Measurements from ENCODE around the gene PLEKHM3. TPM values are rescaled to one million over a fixed set of nuclear protein-coding genes. Genes with fewer than 3 reads are reported as not detected.

The PLEKHM3 gene
- total and polyA plus RNA-seq, 2 experiments from 2014 or later: 4.9 to 6.6 TPM

DNA sequence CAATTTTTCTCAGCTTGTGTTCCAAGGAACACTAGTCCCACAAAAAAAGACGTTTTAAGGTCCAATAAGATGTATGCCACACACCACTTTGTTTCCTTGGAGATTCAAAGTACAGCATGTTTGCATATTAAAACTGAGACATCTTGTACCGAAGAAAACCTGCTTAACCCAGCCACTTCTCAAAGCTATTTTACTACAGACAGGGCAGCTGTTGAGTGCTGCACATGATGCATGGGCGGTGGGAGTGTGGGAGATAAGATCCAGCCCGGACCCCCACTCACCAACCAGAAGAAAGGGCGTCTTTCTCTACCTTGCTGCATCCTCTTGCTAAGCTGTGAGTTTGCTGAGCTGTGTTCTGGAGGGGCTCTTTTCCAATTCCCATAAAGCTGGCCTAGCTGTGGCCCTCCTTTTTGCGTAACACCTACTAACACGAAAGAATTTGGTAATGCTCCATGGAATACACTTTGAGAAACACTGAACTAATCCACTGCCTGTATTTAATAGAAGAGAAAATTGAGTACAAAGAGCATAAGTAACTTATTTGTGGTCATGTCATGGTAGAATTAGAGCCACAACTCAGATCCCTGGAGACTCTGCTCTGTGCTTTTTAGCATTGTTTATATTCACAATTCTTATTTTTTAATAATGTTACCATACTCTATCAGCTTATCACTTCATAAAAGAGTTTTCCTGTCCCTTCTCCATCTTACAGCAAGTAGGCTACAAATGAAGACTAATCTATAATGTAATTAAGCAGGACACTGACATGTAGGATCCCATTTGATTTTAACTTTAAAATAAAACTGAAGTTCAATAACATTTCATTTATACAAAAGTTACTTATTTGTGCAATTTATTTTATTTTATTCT is 90.0 kb downstream of the PLEKHM3 start:
- no peaks in the 10 kb centered on the region for H3K9me3 ChIP-seq (ENCODE audit: low read depth)
- TF ChIP-seq EZH2phosphoT487 (IDR thresholded peaks at IDR 0.05; ENCODE audit: insufficient read depth, low read depth): no peak
- TF ChIP-seq EZH2 (IDR thresholded peaks at IDR 0.05; ENCODE audit: insufficient read depth, poor library complexity, severe bottlenecking): no peak
- no peaks in the 10 kb centered on the region for H3K36me3 ChIP-seq (ENCODE audit: low read depth)
- H3K79me2 ChIP-seq (ENCODE audit: insufficient read depth): no peaks in the 10 kb centered on the region
- H2AFZ ChIP-seq: no peak overlapping the region
- no peak overlapping the region for H3K9ac ChIP-seq
- H3K27me3 ChIP-seq (replicated peaks; ENCODE audit: insufficient read depth): no peaks in the 10 kb centered on the region
- H3K4me2 ChIP-seq (ENCODE audit: unreplicated experiment): no peak overlapping the region
- no peak overlapping the region for H3K27ac ChIP-seq
- no peaks in the 10 kb centered on the region for H3F3A ChIP-seq (ENCODE audit: insufficient read depth)
- in situ Hi-C loops (cut with MboI): no loop called here
- H3K4me3 ChIP-seq: no peak overlapping the region
- H3K4me1 ChIP-seq (ENCODE audit: insufficient read depth): no peaks in the 10 kb centered on the region
- no peak for DNase-seq
- no peaks in the 10 kb centered on the region for H3K9me2 ChIP-seq (ENCODE audit: insufficient read depth)
- no peaks in the 10 kb centered on the region for H4K20me1 ChIP-seq (ENCODE audit: insufficient read depth)
- WGBS, 2 experiments (ENCODE audit: low coverage in 1 of 2, low lambda C conversion rate in 2 of 2, missing lambda C conversion rate in 2 of 2): 67 to 73% methylated on average over 7 of the region's 7 CpGs

DNA sequence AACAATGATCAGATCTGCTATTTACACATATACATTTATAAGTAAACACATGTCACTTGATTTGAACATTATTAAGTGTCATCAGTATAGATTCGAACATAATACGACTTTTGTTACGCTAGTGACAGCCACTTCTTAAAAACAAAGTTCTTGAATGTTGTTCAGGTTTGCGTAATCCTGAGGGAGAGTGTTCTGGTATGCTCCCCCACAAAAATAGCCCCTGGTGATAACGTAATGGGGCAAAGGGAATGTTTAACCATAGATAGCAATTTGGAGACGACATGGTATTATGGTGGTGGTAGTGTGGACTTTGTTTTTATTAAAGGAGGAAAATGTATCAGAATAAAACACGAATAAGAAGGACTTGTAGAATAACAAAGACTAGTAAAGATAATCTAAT is 90.6 kb downstream of the PLEKHM3 start:
- no peaks in the 10 kb centered on the region for H4K20me1 ChIP-seq (ENCODE audit: insufficient read depth)
- no peaks in the 10 kb centered on the region for H3K4me1 ChIP-seq (ENCODE audit: insufficient read depth)
- H3K36me3 ChIP-seq (ENCODE audit: low read depth): no peaks in the 10 kb centered on the region
- no peaks in the 10 kb centered on the region for H3K79me2 ChIP-seq (ENCODE audit: insufficient read depth)
- no peak overlapping the region for H3K9ac ChIP-seq
- no peak overlapping the region for H3K4me3 ChIP-seq
- no peaks in the 10 kb centered on the region for H3K9me2 ChIP-seq (ENCODE audit: insufficient read depth)
- 83 to 85% methylated on average over 7 of the region's 7 CpGs for WGBS, 2 experiments (ENCODE audit: low coverage in 1 of 2, low lambda C conversion rate in 2 of 2, missing lambda C conversion rate in 2 of 2)
- H2AFZ ChIP-seq: no peak overlapping the region
- in situ Hi-C loops (cut with MboI): no loop called here
- DNase-seq: no peak
- H3K9me3 ChIP-seq (ENCODE audit: low read depth): no peaks in the 10 kb centered on the region
- H3K4me2 ChIP-seq (ENCODE audit: unreplicated experiment): no peak overlapping the region
- H3K27me3 ChIP-seq (replicated peaks; ENCODE audit: insufficient read depth): no peaks in the 10 kb centered on the region
- H3K27ac ChIP-seq: no peak overlapping the region
- TF ChIP-seq EZH2phosphoT487 (IDR thresholded peaks at IDR 0.05; ENCODE audit: insufficient read depth, low read depth): no peak
- no peak for TF ChIP-seq EZH2 (IDR thresholded peaks at IDR 0.05; ENCODE audit: insufficient read depth, poor library complexity, severe bottlenecking)
- H3F3A ChIP-seq (ENCODE audit: insufficient read depth): no peaks in the 10 kb centered on the region

DNA sequence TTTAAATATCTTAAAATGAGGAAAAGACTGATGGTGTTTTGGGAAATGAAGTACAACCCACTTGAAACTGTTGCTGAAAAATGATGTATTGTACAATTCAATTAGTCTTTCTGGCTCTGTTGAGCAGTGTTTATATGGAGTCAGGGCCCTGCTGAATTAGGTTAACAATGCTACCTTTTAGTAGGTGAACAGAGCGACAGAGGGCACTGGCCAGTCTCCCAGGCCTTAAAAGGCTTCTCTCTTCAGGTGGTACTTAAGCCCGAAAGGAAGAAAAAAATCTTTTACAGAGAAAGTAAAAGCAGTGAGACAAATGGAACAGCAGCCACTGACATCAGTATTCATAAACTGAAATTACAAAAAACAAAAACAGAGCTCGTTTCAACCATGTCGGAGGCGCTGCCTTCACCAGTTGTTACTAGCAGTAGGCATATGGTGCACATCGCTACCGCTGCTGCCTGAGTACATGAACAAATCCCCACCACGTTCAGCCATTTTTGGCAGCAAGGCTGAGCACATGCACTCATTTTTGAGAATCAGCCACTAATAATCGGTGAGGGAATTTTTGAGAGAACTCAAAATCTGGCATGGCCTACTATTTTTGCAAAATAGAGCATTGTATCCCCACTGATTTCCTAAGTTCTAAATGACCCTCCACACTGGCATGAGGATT is 91.8 kb downstream of the PLEKHM3 start:
- H3F3A ChIP-seq (ENCODE audit: insufficient read depth): no peaks in the 10 kb centered on the region
- WGBS, 2 experiments (ENCODE audit: low coverage in 1 of 2, low lambda C conversion rate in 2 of 2, missing lambda C conversion rate in 2 of 2): 78 to 81% methylated on average over 9 of the region's 9 CpGs

GRCh38 chr2:207932106-207932505 is 93.2 kb downstream of the PLEKHM3 start:
- H3K79me2 ChIP-seq (ENCODE audit: insufficient read depth): no peaks in the 10 kb centered on the region
- no peak overlapping the region for H2AFZ ChIP-seq
- WGBS, 2 experiments (ENCODE audit: low coverage in 1 of 2, low lambda C conversion rate in 2 of 2, missing lambda C conversion rate in 2 of 2): 86 to 92% methylated on average over 1 of the region's 1 CpG
- H3K9me3 ChIP-seq (ENCODE audit: low read depth): no peaks in the 10 kb centered on the region
- H3K27me3 ChIP-seq (replicated peaks; ENCODE audit: insufficient read depth): no peaks in the 10 kb centered on the region
- no peaks in the 10 kb centered on the region for H3K9me2 ChIP-seq (ENCODE audit: insufficient read depth)
- TF ChIP-seq EZH2phosphoT487 (IDR thresholded peaks at IDR 0.05; ENCODE audit: insufficient read depth, low read depth): no peak
- TF ChIP-seq EZH2 (IDR thresholded peaks at IDR 0.05; ENCODE audit: insufficient read depth, poor library complexity, severe bottlenecking): no peak
- H3K4me2 ChIP-seq (ENCODE audit: unreplicated experiment): no peak overlapping the region
- H3K27ac ChIP-seq: no peak overlapping the region
- H3K9ac ChIP-seq: no peak overlapping the region
- no peaks in the 10 kb centered on the region for H4K20me1 ChIP-seq (ENCODE audit: insufficient read depth)
- no peaks in the 10 kb centered on the region for H3K36me3 ChIP-seq (ENCODE audit: low read depth)
- DNase-seq: no peak
- in situ Hi-C loops (cut with MboI): no loop called here
- H3K4me1 ChIP-seq (ENCODE audit: insufficient read depth): no peaks in the 10 kb centered on the region
- no peaks in the 10 kb centered on the region for H3F3A ChIP-seq (ENCODE audit: insufficient read depth)
- H3K4me3 ChIP-seq: no peak overlapping the region

More for the DNA sequence above, 91.8 kb downstream of the PLEKHM3 start:
- Histone ChIP-seq H4K20me1 (ENCODE audit: insufficient read depth) (no peaks in the 10 kb centered on the region), H3K9me3 (ENCODE audit: low read depth) (no peaks in the 10 kb centered on the region), H3K27ac (no peak overlapping the region), H3K9ac (no peak overlapping the region), H2AFZ (no peak overlapping the region), H3K27me3 (replicated peaks; ENCODE audit: insufficient read depth) (no peaks in the 10 kb centered on the region), H3K4me3 (no peak overlapping the region), H3K4me2 (ENCODE audit: unreplicated experiment) (no peak overlapping the region), H3K4me1 (ENCODE audit: insufficient read depth) (no peaks in the 10 kb centered on the region), H3K36me3 (ENCODE audit: low read depth) (no peaks in the 10 kb centered on the region), H3K9me2 (ENCODE audit: insufficient read depth) (no peaks in the 10 kb centered on the region), H3K79me2 (ENCODE audit: insufficient read depth) (no peaks in the 10 kb centered on the region)
- TF ChIP-seq EZH2phosphoT487 (IDR thresholded peaks at IDR 0.05; ENCODE audit: insufficient read depth, low read depth): no peak
- no peak for TF ChIP-seq EZH2 (IDR thresholded peaks at IDR 0.05; ENCODE audit: insufficient read depth, poor library complexity, severe bottlenecking)
- DNase-seq: no peak
- in situ Hi-C loops (cut with MboI): no loop called here
